KOPT-K1 (cell line): ENCODE results near the gene GPER1.
"Not testable (repeated sequence)": the region's sequence is repeated elsewhere in the genome, so short reads cannot be mapped to it uniquely, and the experiment has no call there.

Experiments
- H3K27ac ChIP-seq: fragments of 200-600 bp; sonication (generic); 2 replicates; pipeline ENCODE4 v1.5.1; 2016; ENCODE audit warnings: antibody characterized with exemption, mild to moderate bottlenecking, low read depth, low read length; ENCODE audit not compliant: poor library complexity, severe bottlenecking
- H3K36me3 ChIP-seq: fragments of 200-600 bp; sonication (generic); 2 replicates; pipeline ENCODE4 v1.5.1; 2017; ENCODE audit warnings: antibody characterized with exemption, mild to moderate bottlenecking, low read length, moderate library complexity; ENCODE audit not compliant: insufficient read depth
- H3K9me3 ChIP-seq: fragments of 200-600 bp; sonication (generic); 2 replicates; pipeline ENCODE4 v1.5.1; 2017; ENCODE audit warnings: antibody characterized with exemption, low read length, mild to moderate bottlenecking; ENCODE audit not compliant: insufficient read depth, poor library complexity, severe bottlenecking

The GPER1 gene

GRCh38 chr7:1106793-1107421 is 19.0 kb downstream of the GPER1 start:
- H3K9me3 ChIP-seq: no peaks in the 10 kb centered on the region
- no peaks in the 10 kb centered on the region for H3K36me3 ChIP-seq
- H3K27ac ChIP-seq: no peak overlapping the region

- H3K36me3 ChIP-seq: no peaks in the 10 kb centered on the region
- no peak overlapping the region for H3K27ac ChIP-seq
- H3K9me3 ChIP-seq: no peaks in the 10 kb centered on the region
These were observed 20.5 kb downstream of the GPER1 start for GRCh38 chr7:1108264-1108920.

GRCh38 chr7:1109581-1110310 is 21.8 kb downstream of the GPER1 start:
- Histone ChIP-seq H3K27ac (no peak overlapping the region), H3K9me3 (no peaks in the 10 kb centered on the region), H3K36me3 (no peaks in the 10 kb centered on the region)

- Histone ChIP-seq H3K27ac (no peak overlapping the region), H3K36me3 (no peaks in the 10 kb centered on the region), H3K9me3 (no peaks in the 10 kb centered on the region)
These were observed 22.4 kb downstream of the GPER1 start for GRCh38 chr7:1110358-1110757.

GRCh38 chr7:1111156-1111555 is 23.2 kb downstream of the GPER1 start:
- Histone ChIP-seq H3K27ac (no peak overlapping the region), H3K9me3 (no peaks in the 10 kb centered on the region)

GRCh38 chr7:1112109-1112508 is 24.2 kb downstream of the GPER1 start:
- Histone ChIP-seq H3K9me3 (no peaks in the 10 kb centered on the region), H3K36me3 (no peaks in the 10 kb centered on the region), H3K27ac (no peak overlapping the region)

More at GRCh38 chr7:1111156-1111555, 23.2 kb downstream of the GPER1 start:
- H3K36me3 ChIP-seq: no peaks in the 10 kb centered on the region

- no peak overlapping the region for H3K27ac ChIP-seq
- H3K36me3 ChIP-seq: no peaks in the 10 kb centered on the region
These were observed 25.0 kb downstream of the GPER1 start for GRCh38 chr7:1112625-1113547.

GRCh38 chr7:1113548-1113885 is 25.6 kb downstream of the GPER1 start:
- no peak overlapping the region for H3K27ac ChIP-seq
- H3K36me3 ChIP-seq: no peaks in the 10 kb centered on the region
- H3K9me3 ChIP-seq: no peaks in the 10 kb centered on the region

More at GRCh38 chr7:1112625-1113547, 25.0 kb downstream of the GPER1 start:
- no peaks in the 10 kb centered on the region for H3K9me3 ChIP-seq

- H3K36me3 ChIP-seq: no peaks in the 10 kb centered on the region
These were observed 26.2 kb downstream of the GPER1 start for GRCh38 chr7:1114088-1114487.

GRCh38 chr7:1114505-1114904 is 26.6 kb downstream of the GPER1 start:
- Histone ChIP-seq H3K36me3 (no peaks in the 10 kb centered on the region), H3K9me3 (no peaks in the 10 kb centered on the region), H3K27ac (no peak overlapping the region)

More at GRCh38 chr7:1114088-1114487, 26.2 kb downstream of the GPER1 start:
- H3K9me3 ChIP-seq: no peaks in the 10 kb centered on the region
- no peak overlapping the region for H3K27ac ChIP-seq

- not testable (repeated sequence) for H3K9me3 ChIP-seq, H3K27ac ChIP-seq, H3K36me3 ChIP-seq
These were observed 27.5 kb downstream of the GPER1 start for GRCh38 chr7:1115171-1116045.

- H3K27ac ChIP-seq, H3K9me3 ChIP-seq, H3K36me3 ChIP-seq: not testable (repeated sequence)
These were observed 28.6 kb downstream of the GPER1 start for GRCh38 chr7:1116383-1117008.

GRCh38 chr7:1117321-1117928 is 29.5 kb downstream of the GPER1 start:
- Histone ChIP-seq H3K27ac (no peak overlapping the region), H3K9me3 (no peaks in the 10 kb centered on the region), H3K36me3 (no peaks in the 10 kb centered on the region)
